ENCODE results near the gene FOXJ3. TPM values are rescaled to one million over a fixed set of nuclear protein-coding genes. Genes with fewer than 3 reads are reported as not detected.

The FOXJ3 gene
- total and polyA plus RNA-seq, 2 of the 8 experiments (the other 6 are each of a cell fraction or from before 2014, with no cell fraction given), result 48.6 to 51.9 TPM

GRCh38 chr1:42335050-42335808 lies at the start of gene FOXJ3 (continued):
- TF ChIP-seq E2F6 (IDR thresholded peaks at IDR 0.05) (peak; percentile 68; the same call in 1 of the 2 replicates), PHF8 (conservative IDR thresholded peaks at IDR 0.05; ENCODE audit: low read depth, low read length) (peak; percentile 91; the same call in 1 of the 2 replicates), MAX (IDR thresholded peaks at IDR 0.05) (peak; percentile 92), CHD7 (IDR thresholded peaks at IDR 0.05; ENCODE audit: insufficient replicate concordance, low read length) (no peak), CTCF (IDR thresholded peaks at IDR 0.05; ENCODE audit: control extremely low read depth in 1 of 3, insufficient read depth in 1 of 3, low read depth in 1 of 3, low read length in 3 of 3) (peak in 1 of 3 experiments; percentile 16; a peak in 1 of 4 replicates)

Data from H1 (cell line).